GM12801 (cell line): ENCODE results near the gene NPLOC4.

Experiments used
- CTCF ChIP-seq: IDR thresholded peaks from one replicate; pipeline ENCODE4 v1.5.1; 2011; ENCODE audit warnings: control low read depth; ENCODE audit not compliant: insufficient read length; ENCODE audit errors: extremely low read depth

The NPLOC4 gene

GRCh38 chr17:81539571-81539900, 97.4 kb downstream of the NPLOC4 start:
- no peak for TF ChIP-seq CTCF

GRCh38 chr17:81538651-81539570, 98.0 kb downstream of the NPLOC4 start:
- TF ChIP-seq CTCF = no peak

- TF ChIP-seq CTCF = no peak
These were observed 98.9 kb downstream of the NPLOC4 start for GRCh38 chr17:81537856-81538555.

- TF ChIP-seq CTCF = no peak
These were observed 99.5 kb downstream of the NPLOC4 start for GRCh38 chr17:81537343-81537855.

DNA sequence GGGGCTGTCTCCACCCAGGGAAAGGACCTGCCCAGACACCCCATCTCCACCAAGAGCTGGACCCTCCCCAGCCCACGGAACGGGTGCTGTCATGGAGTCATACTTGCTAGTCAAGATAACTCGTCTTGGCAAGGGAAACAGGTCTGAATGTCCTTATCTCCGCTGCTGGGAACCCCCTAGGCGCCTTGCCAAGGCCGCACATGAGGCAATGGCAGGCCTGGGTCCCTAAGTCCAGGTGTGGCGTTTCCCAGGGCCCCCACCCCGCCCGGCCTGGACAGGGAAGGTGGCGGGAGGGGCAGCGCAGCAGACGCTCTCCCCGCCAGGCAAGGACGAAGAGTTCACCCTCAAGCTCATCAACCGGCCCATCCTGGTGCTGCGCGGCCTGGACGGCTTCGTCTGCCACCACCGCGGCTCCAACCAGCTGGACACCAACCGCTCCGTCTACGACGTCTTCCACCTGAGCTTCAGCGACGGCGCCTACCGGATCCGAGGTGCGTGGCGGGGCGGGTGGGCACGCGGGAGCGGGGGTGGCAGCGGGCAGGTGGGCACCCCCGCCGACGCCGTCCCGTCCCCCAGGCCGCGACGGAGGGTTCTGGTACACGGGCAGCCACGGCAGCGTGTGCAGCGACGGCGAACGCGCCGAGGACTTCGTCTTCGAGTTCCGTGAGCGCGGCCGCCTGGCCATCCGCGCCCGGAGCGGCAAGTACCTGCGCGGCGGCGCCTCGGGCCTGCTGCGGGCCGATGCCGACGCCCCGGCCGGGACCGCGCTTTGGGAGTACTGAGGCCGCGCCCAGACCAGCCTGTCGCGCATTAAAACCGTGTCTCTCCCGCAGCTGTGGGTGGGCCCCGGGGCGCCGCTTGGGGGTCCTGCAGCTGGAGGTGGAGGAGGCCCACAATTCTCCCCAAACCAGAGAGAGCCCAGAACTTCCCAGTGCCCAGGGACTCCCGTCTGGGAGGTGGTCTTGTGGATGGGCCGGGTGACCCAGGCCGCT, 100.3 kb downstream of the NPLOC4 start:
- no peak for TF ChIP-seq CTCF

- no peak for TF ChIP-seq CTCF
These were observed 101.2 kb downstream of the NPLOC4 start for GRCh38 chr17:81535480-81536298.
